ENCODE measurements around the gene PPID. TPM values are rescaled to one million over a fixed set of nuclear protein-coding genes. Genes with fewer than 3 reads are reported as not detected.

Gene PPID
- total and polyA plus RNA-seq, 2 of the 4 experiments (the other 2 are of a cell fraction): 11.8 to 21.1 TPM

GRCh38 chr4:158739600-158739999 is 16.4 kb upstream of the PPID start:
- dilution Hi-C loops (cut with HindIII; ENCODE audit: low sequenced_read_pairs, unreplicated experiment) (no loop called here), in situ Hi-C loops (cut with MboI; ENCODE audit: low sequenced_read_pairs) (no loop called here), intact Hi-C loops (cut with micrococcal nuclease) (loop anchor here (10.0 kb wide), 1 partner anchor 365 kb away; the partner anchor contains the start of gene RAPGEF2)
- no peak overlapping the region for H2AK9ac ChIP-seq (replicated peaks; ENCODE audit: low read depth, low read length, poor library complexity)
- no peak overlapping the region for H3K4me3 ChIP-seq (ENCODE audit: insufficient read depth, low read depth, low read length)
- H3K4ac ChIP-seq (ENCODE audit: low read depth, low read length): no peak overlapping the region
- no peak overlapping the region for H3K56ac ChIP-seq (ENCODE audit: extremely low read depth, insufficient read depth, low read length)
- TF ChIP-seq MAZ (IDR thresholded peaks at IDR 0.05; ENCODE audit: borderline replicate concordance, low read depth, low read length) (no peak), RAD21 (IDR thresholded peaks at IDR 0.05; ENCODE audit: low read length) (no peak), MXI1 (IDR thresholded peaks at IDR 0.05; ENCODE audit: borderline replicate concordance, low read depth, low read length) (no peak), SMC3 (IDR thresholded peaks at IDR 0.05; ENCODE audit: low read depth, low read length) (no peak), RFX5 (IDR thresholded peaks at IDR 0.05; ENCODE audit: low read depth, low read length) (no peak), USF2 (IDR thresholded peaks at IDR 0.05; ENCODE audit: low read depth, low read length) (no peak), CTCF (conservative IDR thresholded peaks at IDR 0.05; ENCODE audit: low read depth, low read length) (no peak), CHD1 (IDR thresholded peaks at IDR 0.05; ENCODE audit: low read depth, low read length) (no peak), ELK1 (IDR thresholded peaks at IDR 0.05; ENCODE audit: borderline replicate concordance, low read depth, low read length) (no peak), FOS (IDR thresholded peaks at IDR 0.05; ENCODE audit: low read depth, low read length) (no peak), RCOR1 (IDR thresholded peaks at IDR 0.05; ENCODE audit: insufficient replicate concordance, low read length) (no peak), NFE2L2 (IDR thresholded peaks at IDR 0.05; ENCODE audit: low read depth, low read length) (no peak), MAFK (IDR thresholded peaks at IDR 0.05; ENCODE audit: low read depth, low read length) (no peak), CEBPB (IDR thresholded peaks at IDR 0.05; ENCODE audit: low read depth, low read length) (no peak), BHLHE40 (IDR thresholded peaks at IDR 0.05; ENCODE audit: low read depth, low read length) (no peak)
- H3K79me1 ChIP-seq (ENCODE audit: low read depth in 1 of 2, low read length in 2 of 2): no peaks in the 10 kb centered on the region
- H3K23ac ChIP-seq (ENCODE audit: low read depth, low read length): no peak overlapping the region
- no peak overlapping the region for H4K8ac ChIP-seq (ENCODE audit: low read depth in 2 of 2, low read length in 2 of 2)
- no peaks in the 10 kb centered on the region for H4K20me1 ChIP-seq (ENCODE audit: insufficient read depth, low read length)
- no peaks in the 10 kb centered on the region for H3K36me3 ChIP-seq (ENCODE audit: control insufficient read depth, insufficient read depth, low read length)
- H3K4me2 ChIP-seq (ENCODE audit: low read depth, low read length): no peak overlapping the region
- no peak overlapping the region for H3K27ac ChIP-seq (ENCODE audit: insufficient read depth, low read length)
- WGBS, 2 experiments (ENCODE audit: extremely low coverage in 2 of 2, insufficient read length in 1 of 2): 67% methylated on average over 1 of the region's 2 CpGs; no CpG with 5 or more reads in 1 of the 2 experiments
- no peaks in the 10 kb centered on the region for H3K9me3 ChIP-seq (ENCODE audit: control insufficient read depth, insufficient read depth, low read length)
- no peak overlapping the region for H2BK15ac ChIP-seq (ENCODE audit: low read depth, low read length)
- H3K9ac ChIP-seq (ENCODE audit: low read depth, low read length): no peak overlapping the region
- ChIA-PET CTCF (no interaction called here), POLR2A (ENCODE audit: unreplicated experiment) (no interaction called here)
- no peak overlapping the region for H4K91ac ChIP-seq (ENCODE audit: insufficient read depth, low read depth, low read length)
- no peak overlapping the region for H4K5ac ChIP-seq (ENCODE audit: low read depth, low read length)
- H3K14ac ChIP-seq (replicated peaks; ENCODE audit: low read depth, low read length): no peak overlapping the region
- no peak overlapping the region for H2BK20ac ChIP-seq (ENCODE audit: low read depth, low read length)
- DNase-seq: no peak
- H2BK120ac ChIP-seq (ENCODE audit: low read depth, low read length): no peak overlapping the region
- no peaks in the 10 kb centered on the region for H3K9me1 ChIP-seq (ENCODE audit: insufficient read depth, low read length)
- H3K18ac ChIP-seq (ENCODE audit: low read depth, low read length): no peak overlapping the region
- no peak overlapping the region for H2AFZ ChIP-seq (replicated peaks; ENCODE audit: low read length, poor library complexity)
- H2AK5ac ChIP-seq (ENCODE audit: low read depth, low read length): no peak overlapping the region
- H3K4me1 ChIP-seq (ENCODE audit: control insufficient read depth, insufficient read depth, low read length): no peaks in the 10 kb centered on the region
- ATAC-seq (ENCODE audit: low read depth): no peak
- no peaks in the 10 kb centered on the region for H3K27me3 ChIP-seq (ENCODE audit: control insufficient read depth, insufficient read depth, low read length)
- no peak overlapping the region for H2BK5ac ChIP-seq (ENCODE audit: low read depth, low read length, poor library complexity, severe bottlenecking)
- no TSS peak for BruUV-seq (replicated peaks)

Measured in IMR-90 (cell line).